ENCODE measurements around the gene TRAK2. TPM values are rescaled to one million over a fixed set of nuclear protein-coding genes. Genes with fewer than 3 reads are reported as not detected.

Gene TRAK2
- total RNA-seq, 1 experiment from 2014 or later: 30.1 TPM

- BruUV-seq (replicated peaks): no TSS peak
- POLR2A ChIA-PET (ENCODE audit: low non-redundant PET): no interaction called here
- intact Hi-C loops (cut with micrococcal nuclease; ENCODE audit: unreplicated experiment): no loop called here
- no peak for DNase-seq (ENCODE audit: low spot score)
- Histone ChIP-seq H3K27me3 (replicated peaks; ENCODE audit: insufficient read depth, low read depth, low read length, poor library complexity) (no peaks in the 10 kb centered on the region), H3K4me3 (ENCODE audit: low read depth, low read length, poor library complexity, severe bottlenecking) (no peak overlapping the region), H3K27ac (ENCODE audit: low read depth, low read length, poor library complexity, severe bottlenecking) (no peak overlapping the region), H3K36me3 (ENCODE audit: insufficient read depth, low read length, poor library complexity, severe bottlenecking) (no peaks in the 10 kb centered on the region), H3K9me3 (ENCODE audit: low read depth, low read length, poor library complexity, severe bottlenecking) (no peaks in the 10 kb centered on the region), H3K4me1 (ENCODE audit: insufficient read depth, low read length, poor library complexity, severe bottlenecking) (peaks cover 44% of the 10 kb centered on the region)
- CTCF ChIA-PET: no interaction called here
- TF ChIP-seq CTCF (conservative IDR thresholded peaks at IDR 0.05; ENCODE audit: low read depth, low read length) (no peak), EZH2 (IDR thresholded peaks at IDR 0.05; ENCODE audit: borderline replicate concordance, low read depth, low read length, poor library complexity, severe bottlenecking) (no peak)
Measured at GRCh38 chr2:201420442-201421113, 30.7 kb downstream of the TRAK2 start.

- no TSS peak for BruUV-seq (replicated peaks)
- no peak for DNase-seq (ENCODE audit: low spot score)
- Histone ChIP-seq H3K4me1 (ENCODE audit: insufficient read depth, low read length, poor library complexity, severe bottlenecking) (peaks cover 44% of the 10 kb centered on the region), H3K27ac (ENCODE audit: low read depth, low read length, poor library complexity, severe bottlenecking) (no peak overlapping the region), H3K36me3 (ENCODE audit: insufficient read depth, low read length, poor library complexity, severe bottlenecking) (no peaks in the 10 kb centered on the region), H3K27me3 (replicated peaks; ENCODE audit: insufficient read depth, low read depth, low read length, poor library complexity) (no peaks in the 10 kb centered on the region), H3K4me3 (ENCODE audit: low read depth, low read length, poor library complexity, severe bottlenecking) (no peak overlapping the region), H3K9me3 (ENCODE audit: low read depth, low read length, poor library complexity, severe bottlenecking) (no peaks in the 10 kb centered on the region)
- TF ChIP-seq EZH2 (IDR thresholded peaks at IDR 0.05; ENCODE audit: borderline replicate concordance, low read depth, low read length, poor library complexity, severe bottlenecking) (no peak), CTCF (conservative IDR thresholded peaks at IDR 0.05; ENCODE audit: low read depth, low read length) (no peak)
- POLR2A ChIA-PET (ENCODE audit: low non-redundant PET): no interaction called here
- intact Hi-C loops (cut with micrococcal nuclease; ENCODE audit: unreplicated experiment): no loop called here
- CTCF ChIA-PET: no interaction called here
Measured at GRCh38 chr2:201419986-201420385, 31.3 kb downstream of the TRAK2 start.

- ChIA-PET CTCF (no interaction called here), POLR2A (ENCODE audit: low non-redundant PET) (no interaction called here)
- H3K27ac ChIP-seq (ENCODE audit: low read depth, low read length, poor library complexity, severe bottlenecking): no peak overlapping the region
- TF ChIP-seq EZH2 (IDR thresholded peaks at IDR 0.05; ENCODE audit: borderline replicate concordance, low read depth, low read length, poor library complexity, severe bottlenecking): no peak
- TF ChIP-seq CTCF (conservative IDR thresholded peaks at IDR 0.05; ENCODE audit: low read depth, low read length): no peak
- intact Hi-C loops (cut with micrococcal nuclease; ENCODE audit: unreplicated experiment): no loop called here
- H3K9me3 ChIP-seq (ENCODE audit: low read depth, low read length, poor library complexity, severe bottlenecking): no peaks in the 10 kb centered on the region
- no TSS peak for BruUV-seq (replicated peaks)
- H3K36me3 ChIP-seq (ENCODE audit: insufficient read depth, low read length, poor library complexity, severe bottlenecking): no peaks in the 10 kb centered on the region
- H3K4me3 ChIP-seq (ENCODE audit: low read depth, low read length, poor library complexity, severe bottlenecking): no peak overlapping the region
- peaks cover 49% of the 10 kb centered on the region for H3K4me1 ChIP-seq (ENCODE audit: insufficient read depth, low read length, poor library complexity, severe bottlenecking)
- DNase-seq (ENCODE audit: low spot score): no peak
- no peaks in the 10 kb centered on the region for H3K27me3 ChIP-seq (replicated peaks; ENCODE audit: insufficient read depth, low read depth, low read length, poor library complexity)
Measured at GRCh38 chr2:201419057-201419635, 32.1 kb downstream of the TRAK2 start.
